ENCODE results near the gene GM2A. TPM values are rescaled to one million over a fixed set of nuclear protein-coding genes. Genes with fewer than 3 reads are reported as not detected.
A peak's percentile ranks its signal among the peaks of the same experiment; 100 is the strongest.

GM2A gene
- total RNA-seq, 6 donors from 2014 or later: 27.2 to 129 (median 59.0) TPM

DNA sequence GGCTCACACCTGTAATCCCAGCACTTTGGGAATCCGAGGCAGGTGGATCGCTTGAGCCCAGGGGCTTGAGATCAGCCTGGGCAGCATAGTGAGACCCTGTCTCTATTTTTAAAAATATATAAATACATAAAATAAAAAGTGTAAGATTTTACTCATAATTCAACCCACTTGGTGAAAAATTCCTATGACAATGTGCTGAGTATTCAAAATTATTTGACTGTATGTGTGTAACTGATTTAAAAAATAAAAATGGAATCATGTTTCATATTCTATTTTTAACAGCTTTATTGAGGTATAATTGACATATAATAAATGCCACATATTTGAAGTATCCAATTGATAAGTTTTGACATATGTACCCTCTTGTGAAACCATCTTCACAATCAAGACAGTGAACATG is 22.8 kb downstream of the GM2A start:
- H3K27ac ChIP-seq: no peak overlapping the region
- H3K9me3 ChIP-seq: no peaks in the 10 kb centered on the region
- H3K4me1 ChIP-seq: no peaks in the 10 kb centered on the region
- H3K4me3 ChIP-seq: no peak overlapping the region
- WGBS, 2 donors: 91 to 95% methylated on average over 2 of the region's 2 CpGs
- DNase-seq: no peak
- H3K36me3 ChIP-seq: no peaks in the 10 kb centered on the region
- no peaks in the 10 kb centered on the region for H3K27me3 ChIP-seq
- ATAC-seq (ENCODE audit: low FRiP score in 2 of 2): no peak
- TF ChIP-seq EP300 (IDR thresholded peaks at IDR 0.05) (no peak), POLR2AphosphoS5 (IDR thresholded peaks at IDR 0.05) (no peak), POLR2A (IDR thresholded peaks at IDR 0.05) (no peak)
- TF ChIP-seq, protein P1, sequence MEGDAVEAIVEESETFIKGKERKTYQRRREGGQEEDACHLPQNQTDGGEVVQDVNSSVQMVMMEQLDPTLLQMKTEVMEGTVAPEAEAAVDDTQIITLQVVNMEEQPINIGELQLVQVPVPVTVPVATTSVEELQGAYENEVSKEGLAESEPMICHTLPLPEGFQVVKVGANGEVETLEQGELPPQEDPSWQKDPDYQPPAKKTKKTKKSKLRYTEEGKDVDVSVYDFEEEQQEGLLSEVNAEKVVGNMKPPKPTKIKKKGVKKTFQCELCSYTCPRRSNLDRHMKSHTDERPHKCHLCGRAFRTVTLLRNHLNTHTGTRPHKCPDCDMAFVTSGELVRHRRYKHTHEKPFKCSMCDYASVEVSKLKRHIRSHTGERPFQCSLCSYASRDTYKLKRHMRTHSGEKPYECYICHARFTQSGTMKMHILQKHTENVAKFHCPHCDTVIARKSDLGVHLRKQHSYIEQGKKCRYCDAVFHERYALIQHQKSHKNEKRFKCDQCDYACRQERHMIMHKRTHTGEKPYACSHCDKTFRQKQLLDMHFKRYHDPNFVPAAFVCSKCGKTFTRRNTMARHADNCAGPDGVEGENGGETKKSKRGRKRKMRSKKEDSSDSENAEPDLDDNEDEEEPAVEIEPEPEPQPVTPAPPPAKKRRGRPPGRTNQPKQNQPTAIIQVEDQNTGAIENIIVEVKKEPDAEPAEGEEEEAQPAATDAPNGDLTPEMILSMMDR (IDR thresholded peaks at IDR 0.05): no peak

DNA sequence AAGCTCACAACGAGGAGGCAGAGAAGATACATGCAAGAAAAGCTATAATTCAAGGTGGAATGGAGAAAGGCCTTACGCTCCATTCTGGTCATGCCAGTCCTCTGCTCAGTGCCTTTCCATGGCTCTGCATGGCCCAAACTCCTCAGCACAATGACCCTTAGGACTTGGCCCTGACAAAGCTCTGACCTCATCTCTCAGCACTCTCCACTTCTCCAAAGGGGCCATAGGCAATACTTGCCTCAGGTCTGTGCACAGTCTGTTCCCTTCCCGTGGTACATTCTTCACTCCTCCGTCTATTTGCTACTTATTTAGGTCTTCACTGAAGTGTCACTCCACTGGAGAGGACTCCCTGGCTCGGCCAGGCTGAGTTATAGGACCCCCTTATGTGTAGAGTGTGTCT is 25.9 kb downstream of the GM2A start:
- Histone ChIP-seq H3K9me3 (no peaks in the 10 kb centered on the region), H3K27ac (no peak overlapping the region), H3K4me1 (no peaks in the 10 kb centered on the region), H3K27me3 (no peaks in the 10 kb centered on the region), H3K4me3 (no peak overlapping the region), H3K36me3 (no peaks in the 10 kb centered on the region)
- DNase-seq (peak in 1 of 2 donors; percentile 56), ATAC-seq (ENCODE audit: low FRiP score in 2 of 2) (no peak)
- TF ChIP-seq EP300 (IDR thresholded peaks at IDR 0.05) (peak in 1 of 4 donors; percentile 75), POLR2AphosphoS5 (IDR thresholded peaks at IDR 0.05) (peak in 1 of 2 donors; percentile 26)
- TF ChIP-seq, protein P1 (IDR thresholded peaks at IDR 0.05): no peak
- WGBS, 2 donors: 65 to 74% methylated on average over 5 of the region's 5 CpGs

DNA sequence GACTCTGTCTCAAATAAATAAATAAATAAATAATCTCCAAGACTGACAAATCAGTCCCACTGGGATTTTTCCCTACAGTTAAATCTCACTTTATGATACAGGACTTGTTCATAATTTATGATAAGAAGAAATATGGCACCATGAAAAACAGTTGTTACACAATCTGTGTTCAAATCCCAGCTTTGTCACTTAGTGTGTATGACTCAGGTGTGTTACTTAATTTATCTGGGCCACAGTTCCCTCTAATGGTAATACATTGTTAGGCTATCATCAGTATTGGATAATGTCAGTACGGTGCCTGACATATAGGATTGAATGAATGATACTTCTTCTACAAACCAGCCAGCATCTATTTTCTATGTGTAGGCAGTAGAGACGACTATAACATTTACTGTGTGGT is 27.5 kb downstream of the GM2A start:
- H3K27ac ChIP-seq: no peak overlapping the region
- no peak for DNase-seq
- no peaks in the 10 kb centered on the region for H3K27me3 ChIP-seq
- no peak overlapping the region for H3K4me3 ChIP-seq
- no peak for ATAC-seq (ENCODE audit: low FRiP score in 2 of 2)
- WGBS, 2 donors: 92 to 100% methylated on average over 2 of the region's 2 CpGs
- no peaks in the 10 kb centered on the region for H3K36me3 ChIP-seq
- no peaks in the 10 kb centered on the region for H3K9me3 ChIP-seq
- H3K4me1 ChIP-seq: no peaks in the 10 kb centered on the region
- TF ChIP-seq EP300 (IDR thresholded peaks at IDR 0.05): no peak
- TF ChIP-seq, protein P1 (IDR thresholded peaks at IDR 0.05): no peak
- no peak for TF ChIP-seq POLR2A (IDR thresholded peaks at IDR 0.05)
- TF ChIP-seq POLR2AphosphoS5 (IDR thresholded peaks at IDR 0.05): no peak

DNA sequence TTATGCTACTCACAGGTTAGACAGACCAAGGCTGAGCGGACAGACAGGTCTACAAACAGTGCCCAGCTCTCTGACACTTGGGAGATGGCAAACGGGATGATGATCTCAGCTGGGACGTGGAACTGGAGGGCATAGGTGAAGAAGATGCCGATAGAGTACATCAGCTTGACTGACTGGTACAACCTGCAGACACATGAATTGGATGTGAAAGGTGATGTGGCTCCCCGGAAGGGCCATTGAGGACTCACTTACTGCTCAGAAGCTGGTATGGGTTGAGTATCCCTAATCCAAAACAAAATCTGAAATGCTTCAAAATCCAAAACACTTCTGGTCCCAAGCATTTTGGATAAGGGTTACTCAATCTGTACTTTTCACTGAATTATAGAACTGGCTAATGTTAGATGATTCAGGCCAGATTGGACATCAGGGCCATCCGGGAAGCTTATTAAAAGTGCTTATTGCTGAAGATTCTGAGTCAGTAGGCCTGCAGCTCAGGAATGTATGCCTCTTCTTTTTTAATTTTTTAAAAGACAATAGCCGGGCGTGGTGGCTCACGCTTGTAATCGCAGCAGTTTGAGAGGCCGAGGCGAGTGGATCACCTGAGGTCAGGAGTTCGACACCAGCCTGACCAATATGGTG is 28.1 kb downstream of the GM2A start:
- TF ChIP-seq POLR2A (IDR thresholded peaks at IDR 0.05) (no peak), EP300 (IDR thresholded peaks at IDR 0.05) (no peak), POLR2AphosphoS5 (IDR thresholded peaks at IDR 0.05) (no peak)
- TF ChIP-seq, protein P1 (IDR thresholded peaks at IDR 0.05): no peak
- no peaks in the 10 kb centered on the region for H3K36me3 ChIP-seq
- DNase-seq: no peak
- H3K27ac ChIP-seq: no peak overlapping the region
- no peaks in the 10 kb centered on the region for H3K27me3 ChIP-seq
- H3K4me1 ChIP-seq: no peaks in the 10 kb centered on the region
- no peak for ATAC-seq (ENCODE audit: low FRiP score in 2 of 2)
- H3K4me3 ChIP-seq: no peak overlapping the region
- WGBS, 2 donors: 93 to 94% methylated on average over 13 of the region's 13 CpGs
- no peaks in the 10 kb centered on the region for H3K9me3 ChIP-seq

Data from upper lobe of left lung (tissue), 6 donors.